HFF-Myc (cell line): Measurements from ENCODE around the gene COL13A1.
A peak's percentile ranks its signal among the peaks of the same experiment; 100 is the strongest.

ENCODE experiments used
- DNase-seq: peaks from one replicate; pipeline ENCODE4 v3.0.0-alpha.2; 2011; ENCODE audit warnings: low read depth; ENCODE audit errors: extremely low read depth
- H3K4me3 ChIP-seq: replicated peaks from 2 replicates; pipeline ENCODE4 v1.5.1; 2011; ENCODE audit warnings: low read depth, mild to moderate bottlenecking, control low read depth, low read length
- TF ChIP-seq, protein P1 (sequence below): IDR thresholded peaks from 2 replicates; pipeline ENCODE4 v1.5.1; 2012; ENCODE audit warnings: mild to moderate bottlenecking, low read depth, low read length, control low read depth; ENCODE audit errors: missing control alignments

COL13A1 gene

DNA sequence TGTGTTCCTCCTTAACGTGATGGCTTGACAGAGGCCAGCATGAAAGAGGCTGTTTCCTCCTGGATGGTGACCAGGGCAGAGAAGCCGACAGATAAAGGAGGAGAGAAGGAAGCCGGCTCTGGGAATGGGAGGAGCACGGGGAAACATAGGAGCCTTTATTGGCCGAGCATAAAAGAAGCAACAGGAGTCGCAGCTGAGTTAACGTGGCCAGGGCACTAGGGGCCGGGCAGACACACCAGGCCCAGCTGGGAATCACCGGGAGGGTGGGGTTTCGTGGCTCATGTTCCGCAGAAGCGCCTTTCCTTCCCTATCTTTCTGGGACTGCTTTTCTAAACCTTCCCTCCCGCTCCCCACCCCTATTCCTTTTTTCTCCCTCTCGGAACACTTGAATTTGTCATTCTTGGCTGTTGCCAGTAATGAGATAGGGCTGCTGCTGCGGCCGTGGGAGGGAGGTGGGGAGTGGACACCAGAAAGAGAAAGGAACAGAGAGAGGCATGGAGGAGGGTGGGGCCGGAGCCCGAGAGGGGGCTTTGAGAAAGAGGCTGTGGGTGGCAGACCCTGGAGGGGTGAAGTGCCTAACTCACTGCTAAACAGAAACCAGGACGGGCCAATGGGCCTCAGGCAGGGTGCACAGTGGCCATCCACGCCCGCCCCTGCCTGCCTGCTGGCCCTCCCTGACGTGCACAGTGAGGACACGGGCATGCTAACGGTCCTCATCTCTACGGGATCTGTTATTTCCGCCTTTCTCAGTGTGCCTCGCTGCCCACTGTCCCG, 65.2 kb downstream of the COL13A1 start:
- DNase-seq: peak; percentile 80
- TF ChIP-seq, protein P1, sequence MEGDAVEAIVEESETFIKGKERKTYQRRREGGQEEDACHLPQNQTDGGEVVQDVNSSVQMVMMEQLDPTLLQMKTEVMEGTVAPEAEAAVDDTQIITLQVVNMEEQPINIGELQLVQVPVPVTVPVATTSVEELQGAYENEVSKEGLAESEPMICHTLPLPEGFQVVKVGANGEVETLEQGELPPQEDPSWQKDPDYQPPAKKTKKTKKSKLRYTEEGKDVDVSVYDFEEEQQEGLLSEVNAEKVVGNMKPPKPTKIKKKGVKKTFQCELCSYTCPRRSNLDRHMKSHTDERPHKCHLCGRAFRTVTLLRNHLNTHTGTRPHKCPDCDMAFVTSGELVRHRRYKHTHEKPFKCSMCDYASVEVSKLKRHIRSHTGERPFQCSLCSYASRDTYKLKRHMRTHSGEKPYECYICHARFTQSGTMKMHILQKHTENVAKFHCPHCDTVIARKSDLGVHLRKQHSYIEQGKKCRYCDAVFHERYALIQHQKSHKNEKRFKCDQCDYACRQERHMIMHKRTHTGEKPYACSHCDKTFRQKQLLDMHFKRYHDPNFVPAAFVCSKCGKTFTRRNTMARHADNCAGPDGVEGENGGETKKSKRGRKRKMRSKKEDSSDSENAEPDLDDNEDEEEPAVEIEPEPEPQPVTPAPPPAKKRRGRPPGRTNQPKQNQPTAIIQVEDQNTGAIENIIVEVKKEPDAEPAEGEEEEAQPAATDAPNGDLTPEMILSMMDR: no peak
- H3K4me3 ChIP-seq: peak overlapping the region; percentile 25

DNA sequence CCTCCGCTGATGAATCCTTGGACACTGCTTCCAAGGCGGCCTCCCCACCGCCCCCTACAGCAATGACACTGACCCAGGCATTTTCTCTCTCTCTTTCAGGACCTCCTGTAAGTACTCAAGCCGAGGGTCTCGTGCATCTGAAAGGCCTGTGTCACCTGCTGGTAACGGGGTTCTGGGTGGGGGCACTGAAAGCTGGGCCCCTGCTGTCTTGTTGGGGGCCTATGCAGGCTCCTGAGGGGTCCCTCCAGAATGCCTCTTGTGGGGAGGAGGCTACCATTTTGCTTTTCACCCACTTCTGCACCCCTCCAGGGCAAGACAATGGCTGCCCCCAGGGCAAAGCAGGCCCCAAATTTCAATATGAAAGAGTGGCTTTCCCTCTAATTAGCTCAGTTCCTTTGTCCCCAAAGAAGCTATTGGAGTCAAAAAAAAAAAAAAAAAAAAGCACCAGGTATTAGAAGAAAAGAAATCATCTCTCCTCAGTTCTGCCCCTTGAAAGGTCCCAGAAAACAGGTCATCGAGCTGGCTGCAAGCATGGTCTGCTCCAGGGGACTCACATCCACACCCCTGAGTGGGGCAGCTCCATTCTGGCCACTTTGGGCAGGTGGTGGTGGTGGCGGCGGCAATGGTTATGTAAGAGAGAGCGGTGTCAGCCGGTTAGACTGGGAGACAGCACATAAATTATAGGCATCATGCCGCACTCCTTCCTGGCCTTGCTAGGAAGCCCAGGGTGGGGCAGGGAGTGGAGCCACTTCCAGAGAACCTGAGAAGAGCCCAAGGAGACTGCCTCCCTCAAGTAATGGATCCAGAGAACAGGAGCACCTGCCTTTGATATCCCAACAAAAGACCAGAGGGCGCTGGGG, 66.2 kb downstream of the COL13A1 start:
- no peak for DNase-seq
- TF ChIP-seq, protein P1: no peak
- no peak overlapping the region for H3K4me3 ChIP-seq

GRCh38 chr10:69868821-69869220, 67.1 kb downstream of the COL13A1 start:
- H3K4me3 ChIP-seq: no peak overlapping the region
- TF ChIP-seq, protein P1: no peak
- no peak for DNase-seq

DNA sequence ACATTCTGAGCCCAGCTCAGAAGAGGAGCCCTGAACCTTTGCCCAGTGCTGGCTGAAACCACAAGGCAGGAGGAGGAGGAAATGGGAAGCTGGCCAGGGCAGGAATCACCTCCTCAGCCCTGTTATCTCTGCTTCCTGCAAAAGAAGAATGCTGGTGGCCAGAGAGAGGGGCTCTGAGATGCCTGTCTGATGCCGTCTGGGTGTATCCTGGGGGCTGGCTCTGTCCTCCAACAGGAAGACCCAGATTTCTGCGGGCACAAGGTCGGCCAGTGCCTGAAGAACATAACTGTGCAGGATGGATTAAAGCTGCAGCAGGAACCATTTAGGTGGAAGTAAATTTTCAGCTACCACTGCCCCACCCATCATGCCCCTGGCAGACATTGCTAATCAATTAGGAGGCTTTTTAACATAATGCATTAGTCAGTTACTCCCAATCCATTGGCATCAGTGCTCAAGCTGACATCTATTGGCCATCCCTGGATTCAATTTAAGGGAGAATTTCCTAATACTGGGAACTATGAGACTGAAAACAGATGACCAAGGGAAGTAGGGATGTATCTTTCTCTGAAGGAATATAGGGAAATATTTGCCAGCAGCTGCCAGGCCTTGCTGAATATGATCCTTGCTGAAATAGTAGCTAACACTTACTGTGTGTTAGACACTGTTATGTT, 67.7 kb downstream of the COL13A1 start:
- peak; percentile 83 for DNase-seq
- TF ChIP-seq, protein P1: no peak
- 0 out of 2 replicates have a peak overlapping the region, but pooled peaks have one; percentile 1 for H3K4me3 ChIP-seq

- DNase-seq: no peak
- H3K4me3 ChIP-seq: no peak overlapping the region
- TF ChIP-seq, protein P1: no peak
Observed at GRCh38 chr10:69870591-69870990, 68.9 kb downstream of the COL13A1 start.

DNA sequence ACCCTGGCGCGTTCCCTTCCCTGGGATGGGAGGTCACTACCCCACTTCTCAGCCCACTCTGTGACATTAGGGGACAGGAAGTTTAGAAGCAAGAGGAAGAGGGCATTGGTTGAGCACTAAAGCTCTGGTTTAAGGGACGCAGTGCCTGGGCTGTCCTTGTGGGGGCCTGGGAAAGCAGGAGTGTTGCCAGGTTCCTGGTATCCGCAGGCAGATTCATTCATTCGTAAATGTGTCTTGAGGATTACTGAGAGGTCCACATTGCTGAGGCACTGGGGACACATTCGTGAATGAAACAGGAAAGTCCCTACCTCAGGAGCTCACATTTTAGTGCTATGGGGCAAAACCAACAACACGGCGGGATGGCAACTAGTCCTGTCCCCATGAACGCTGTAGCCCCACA, 69.4 kb downstream of the COL13A1 start:
- TF ChIP-seq, protein P1: no peak
- no peak overlapping the region for H3K4me3 ChIP-seq
- DNase-seq: no peak
